ENCODE data around the gene GABRB2. TPM values are rescaled to one million over a fixed set of nuclear protein-coding genes. Genes with fewer than 3 reads are reported as not detected.

GABRB2 gene
- total RNA-seq, 2 donors from 2014 or later: not detected

GRCh38 chr5:161372682-161373344, 173.7 kb downstream of the GABRB2 start:
- Mint-ChIP-seq H3K9me3 (peaks cover 0 to 3% of the 10 kb centered on the region in 2 donors), H3K27ac (no peak overlapping the region), H3K36me3 (no peaks in the 10 kb centered on the region)
- ATAC-seq: no peak
- no peak for DNase-seq (ENCODE audit: low spot score in 2 of 2)

GRCh38 chr5:161369022-161369421, 177.5 kb downstream of the GABRB2 start:
- ATAC-seq (no peak), DNase-seq (ENCODE audit: low spot score in 2 of 2) (no peak)
- no peak overlapping the region for H3K27ac Mint-ChIP-seq
- H3K9me3 Mint-ChIP-seq: peaks cover 3 to 5% of the 10 kb centered on the region in 2 donors
- H3K36me3 Mint-ChIP-seq: no peaks in the 10 kb centered on the region

- no peak overlapping the region for H3K27ac Mint-ChIP-seq
- DNase-seq (ENCODE audit: low spot score in 2 of 2): no peak
- no peaks in the 10 kb centered on the region for H3K36me3 Mint-ChIP-seq
- no peak for ATAC-seq
- peaks cover 4 to 7% of the 10 kb centered on the region in 2 donors for H3K9me3 Mint-ChIP-seq
Observed at GRCh38 chr5:161358446-161358845, 188.1 kb downstream of the GABRB2 start.

GRCh38 chr5:161344234-161344633, 202.3 kb downstream of the GABRB2 start:
- Mint-ChIP-seq H3K36me3 (no peaks in the 10 kb centered on the region), H3K9me3 (no peaks in the 10 kb centered on the region), H3K27ac (no peak overlapping the region)
- DNase-seq (ENCODE audit: low spot score in 2 of 2): no peak
- ATAC-seq: no peak

- no peak overlapping the region for H3K27ac Mint-ChIP-seq
- no peak for ATAC-seq
- H3K36me3 Mint-ChIP-seq: no peaks in the 10 kb centered on the region
- DNase-seq (ENCODE audit: low spot score in 2 of 2): no peak
- no peaks in the 10 kb centered on the region for H3K9me3 Mint-ChIP-seq
Observed at GRCh38 chr5:161342886-161343285, 203.6 kb downstream of the GABRB2 start.

GRCh38 chr5:161340012-161340411, 206.5 kb downstream of the GABRB2 start:
- Mint-ChIP-seq H3K9me3 (no peaks in the 10 kb centered on the region), H3K27ac (no peak overlapping the region)
- no peak for ATAC-seq

GRCh38 chr5:161333194-161333880, 213.2 kb downstream of the GABRB2 start:
- H3K36me3 Mint-ChIP-seq: peaks cover 0 to 5% of the 10 kb centered on the region in 2 donors
- ATAC-seq: no peak
- DNase-seq (ENCODE audit: low spot score in 2 of 2): no peak
- peaks cover 5% of the 10 kb centered on the region in 2 donors for H3K9me3 Mint-ChIP-seq
- no peak overlapping the region for H3K27ac Mint-ChIP-seq

More at GRCh38 chr5:161340012-161340411, 206.5 kb downstream of the GABRB2 start:
- H3K36me3 Mint-ChIP-seq: no peaks in the 10 kb centered on the region
- DNase-seq (ENCODE audit: low spot score in 2 of 2): no peak

DNA sequence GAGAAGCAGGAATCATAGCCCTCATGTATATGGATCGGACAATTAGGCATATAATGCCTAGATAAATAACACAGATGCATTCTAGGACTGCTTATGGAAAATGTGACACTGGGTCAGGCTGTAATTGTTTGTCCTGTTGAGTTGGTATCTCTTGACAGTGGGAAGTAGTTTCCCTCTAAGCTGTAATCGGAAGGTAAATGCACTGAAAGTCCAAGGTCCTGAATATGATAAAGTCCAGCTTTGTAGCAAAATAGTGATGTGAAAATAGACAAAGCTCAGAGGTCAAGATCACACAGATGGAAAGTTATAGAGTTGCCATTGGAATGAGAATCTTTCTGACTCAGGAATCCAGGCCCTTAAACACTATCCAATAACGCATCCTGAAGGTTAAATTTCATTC, 214.2 kb downstream of the GABRB2 start:
- Mint-ChIP-seq H3K36me3 (peaks cover 0 to 5% of the 10 kb centered on the region in 2 donors), H3K27ac (no peak overlapping the region), H3K9me3 (peaks cover 5% of the 10 kb centered on the region in 2 donors)
- DNase-seq (ENCODE audit: low spot score in 2 of 2) (no peak), ATAC-seq (no peak)

DNA sequence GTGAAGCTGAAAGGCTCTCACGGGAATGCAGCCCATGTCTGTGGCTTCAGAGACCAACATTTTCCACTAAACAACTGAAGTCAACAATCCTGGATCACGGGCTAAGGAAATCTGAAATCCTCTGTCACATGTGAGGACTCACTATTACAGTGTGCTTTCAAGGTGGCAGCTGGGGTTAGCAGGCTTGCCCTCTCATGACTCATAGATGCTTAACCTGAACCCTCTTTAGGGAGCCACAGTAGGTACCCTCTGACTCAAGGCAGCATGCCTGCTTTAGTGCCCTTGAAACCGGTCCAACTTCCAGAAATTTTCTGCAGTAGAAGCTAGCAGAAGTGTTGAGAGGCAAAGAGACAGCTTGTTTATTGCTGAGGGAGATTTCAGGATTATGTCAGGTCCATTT, 232.5 kb downstream of the GABRB2 start:
- ATAC-seq: no peak
- H3K36me3 Mint-ChIP-seq: no peaks in the 10 kb centered on the region
- H3K9me3 Mint-ChIP-seq: peaks cover 0 to 4% of the 10 kb centered on the region in 2 donors
- H3K27ac Mint-ChIP-seq: no peak overlapping the region
- no peak for DNase-seq (ENCODE audit: low spot score in 2 of 2)

DNA sequence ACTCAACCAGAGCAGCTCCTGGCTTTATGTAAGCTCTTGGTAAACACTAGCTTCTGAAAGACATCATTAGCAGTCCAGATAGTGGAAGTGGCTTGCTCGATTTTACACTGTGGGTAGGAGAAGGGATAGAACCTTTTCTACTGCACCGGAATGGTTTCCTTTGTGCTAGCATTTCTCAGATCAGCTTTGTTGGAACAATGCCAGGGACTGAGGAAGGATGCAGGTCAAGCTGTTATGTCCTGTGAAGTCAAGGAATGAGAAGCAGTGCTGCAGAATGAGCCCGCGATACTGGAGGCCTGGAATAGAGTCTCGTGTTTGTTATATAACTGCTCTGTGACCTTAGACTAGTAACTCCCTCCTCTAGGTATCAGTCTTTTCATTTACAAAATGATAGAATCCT, 233.6 kb downstream of the GABRB2 start:
- H3K27ac Mint-ChIP-seq: no peak overlapping the region
- peaks cover 0 to 8% of the 10 kb centered on the region in 2 donors for H3K9me3 Mint-ChIP-seq
- H3K36me3 Mint-ChIP-seq: peaks cover 0 to 7% of the 10 kb centered on the region in 2 donors
- ATAC-seq (no peak), DNase-seq (ENCODE audit: low spot score in 2 of 2) (no peak)

- Mint-ChIP-seq H3K9me3 (peaks cover 0 to 8% of the 10 kb centered on the region in 2 donors), H3K27ac (no peak overlapping the region), H3K36me3 (peaks cover 0 to 7% of the 10 kb centered on the region in 2 donors)
- DNase-seq (ENCODE audit: low spot score in 2 of 2) (no peak), ATAC-seq (no peak)
Observed at GRCh38 chr5:161311965-161312364, 234.6 kb downstream of the GABRB2 start.

- H3K9me3 Mint-ChIP-seq: peaks cover 0 to 8% of the 10 kb centered on the region in 2 donors
- DNase-seq (ENCODE audit: low spot score in 2 of 2) (no peak), ATAC-seq (no peak)
- H3K36me3 Mint-ChIP-seq: peaks cover 0 to 7% of the 10 kb centered on the region in 2 donors
- H3K27ac Mint-ChIP-seq: no peak overlapping the region
Observed at GRCh38 chr5:161311146-161311708, 235.3 kb downstream of the GABRB2 start.

- Mint-ChIP-seq H3K9me3 (peaks cover 0 to 8% of the 10 kb centered on the region in 2 donors), H3K27ac (no peak overlapping the region), H3K36me3 (peaks cover 0 to 7% of the 10 kb centered on the region in 2 donors)
- DNase-seq (ENCODE audit: low spot score in 2 of 2) (no peak), ATAC-seq (no peak)
Observed at GRCh38 chr5:161306351-161306995, 240.1 kb downstream of the GABRB2 start.

GRCh38 chr5:161305601-161306000, 240.9 kb downstream of the GABRB2 start:
- Mint-ChIP-seq H3K27ac (no peak overlapping the region), H3K36me3 (peaks cover 0 to 7% of the 10 kb centered on the region in 2 donors), H3K9me3 (peaks cover 0 to 5% of the 10 kb centered on the region in 2 donors)
- ATAC-seq: no peak
- DNase-seq (ENCODE audit: low spot score in 2 of 2): no peak

DNA sequence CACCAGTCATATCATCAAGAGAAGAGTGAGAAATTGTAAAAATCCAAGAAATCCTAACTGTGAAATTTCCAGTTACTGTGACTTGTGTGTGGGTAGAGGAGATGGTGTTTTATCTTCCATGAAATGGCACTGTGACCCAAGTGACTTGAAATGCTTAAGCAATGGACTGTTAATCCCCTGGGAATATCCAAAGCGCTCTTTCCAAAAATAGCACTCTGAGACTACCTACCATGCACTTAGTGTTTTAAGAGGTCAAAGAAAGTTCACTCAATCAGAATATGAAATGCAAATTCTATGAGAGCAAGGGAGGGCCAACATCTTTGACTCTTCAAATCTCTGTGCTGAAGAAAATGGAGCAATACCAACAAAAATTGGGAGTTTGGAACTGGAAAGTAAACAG, 244.0 kb downstream of the GABRB2 start:
- H3K36me3 Mint-ChIP-seq: no peaks in the 10 kb centered on the region
- ATAC-seq (no peak), DNase-seq (ENCODE audit: low spot score in 2 of 2) (no peak)
- H3K27ac Mint-ChIP-seq: no peak overlapping the region
- H3K9me3 Mint-ChIP-seq: peaks cover 9 to 14% of the 10 kb centered on the region in 2 donors

- Mint-ChIP-seq H3K36me3 (no peaks in the 10 kb centered on the region), H3K27ac (no peak overlapping the region), H3K9me3 (peaks cover 9 to 14% of the 10 kb centered on the region in 2 donors)
- no peak for DNase-seq (ENCODE audit: low spot score in 2 of 2)
- ATAC-seq: no peak
Observed at GRCh38 chr5:161301586-161301985, 244.9 kb downstream of the GABRB2 start.

DNA sequence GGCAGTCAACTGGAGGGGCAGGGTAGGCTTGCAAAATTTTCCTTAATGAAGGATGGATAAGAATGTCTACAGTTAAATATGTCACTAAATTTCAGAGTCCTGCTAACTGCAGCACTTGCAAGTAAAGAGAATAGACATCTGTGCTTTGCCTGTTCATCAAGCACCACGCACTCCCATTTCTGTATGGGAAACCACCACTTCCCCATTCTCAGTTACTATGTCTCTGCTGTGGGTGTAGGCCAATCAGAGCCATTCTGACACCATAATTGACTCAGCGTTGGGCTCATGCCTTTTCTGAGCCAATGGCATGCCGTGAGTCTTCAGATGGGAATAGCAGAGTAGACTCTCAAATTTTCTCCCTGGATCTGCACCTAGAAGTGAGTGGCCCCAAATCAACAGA, 247.5 kb downstream of the GABRB2 start:
- DNase-seq (ENCODE audit: low spot score in 2 of 2): no peak
- no peak overlapping the region for H3K27ac Mint-ChIP-seq
- ATAC-seq: no peak

More for the DNA sequence above, 247.5 kb downstream of the GABRB2 start:
- Mint-ChIP-seq H3K9me3 (peaks cover 9 to 21% of the 10 kb centered on the region in 2 donors), H3K36me3 (no peaks in the 10 kb centered on the region)
